ENCODE data around the gene DLL3. TPM values are rescaled to one million over a fixed set of nuclear protein-coding genes. Genes with fewer than 3 reads are reported as not detected.

The DLL3 gene
- total and polyA plus RNA-seq, 9 of the 15 experiments (the other 6 are each of a cell fraction or from before 2014, with no cell fraction given): 0.80 to 6.3 (median 1.2) TPM

GRCh38 chr19:39474139-39474620 lies 24.6 kb upstream of the DLL3 start (continued):
- TF ChIP-seq TCF3 (CRISPR knock-in tag; IDR thresholded peaks at IDR 0.05): no peak
- TF ChIP-seq, protein P1, sequence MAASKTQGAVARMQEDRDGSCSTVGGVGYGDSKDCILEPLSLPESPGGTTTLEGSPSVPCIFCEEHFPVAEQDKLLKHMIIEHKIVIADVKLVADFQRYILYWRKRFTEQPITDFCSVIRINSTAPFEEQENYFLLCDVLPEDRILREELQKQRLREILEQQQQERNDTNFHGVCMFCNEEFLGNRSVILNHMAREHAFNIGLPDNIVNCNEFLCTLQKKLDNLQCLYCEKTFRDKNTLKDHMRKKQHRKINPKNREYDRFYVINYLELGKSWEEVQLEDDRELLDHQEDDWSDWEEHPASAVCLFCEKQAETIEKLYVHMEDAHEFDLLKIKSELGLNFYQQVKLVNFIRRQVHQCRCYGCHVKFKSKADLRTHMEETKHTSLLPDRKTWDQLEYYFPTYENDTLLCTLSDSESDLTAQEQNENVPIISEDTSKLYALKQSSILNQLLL (CRISPR knock-in tag; IDR thresholded peaks at IDR 0.05; ENCODE audit: borderline replicate concordance): no peak
- TF ChIP-seq SPI1 (IDR thresholded peaks at IDR 0.05; ENCODE audit: borderline replicate concordance, low read depth, low read length): peak; percentile 65
- TF ChIP-seq GATAD2B (IDR thresholded peaks at IDR 0.05; ENCODE audit: borderline replicate concordance): no peak
- no peak for TF ChIP-seq ELF4 (CRISPR knock-in tag; IDR thresholded peaks at IDR 0.05)
- no peak for TF ChIP-seq ZNF583 (CRISPR knock-in tag; IDR thresholded peaks at IDR 0.05)
- 0 out of 2 replicates have a peak, but pooled peaks have one; percentile 52 for TF ChIP-seq THRB (CRISPR knock-in tag; conservative IDR thresholded peaks at IDR 0.05)
- TF ChIP-seq KAT2B (IDR thresholded peaks at IDR 0.05; ENCODE audit: low read depth, low read length): no peak
- no peak for TF ChIP-seq TAF7 (tag; IDR thresholded peaks at IDR 0.05)
- TF ChIP-seq POLR2G (IDR thresholded peaks at IDR 0.05; ENCODE audit: low read depth, low read length): peak; percentile 39; the same call in 1 of the 2 replicates
- TF ChIP-seq, protein P2, sequence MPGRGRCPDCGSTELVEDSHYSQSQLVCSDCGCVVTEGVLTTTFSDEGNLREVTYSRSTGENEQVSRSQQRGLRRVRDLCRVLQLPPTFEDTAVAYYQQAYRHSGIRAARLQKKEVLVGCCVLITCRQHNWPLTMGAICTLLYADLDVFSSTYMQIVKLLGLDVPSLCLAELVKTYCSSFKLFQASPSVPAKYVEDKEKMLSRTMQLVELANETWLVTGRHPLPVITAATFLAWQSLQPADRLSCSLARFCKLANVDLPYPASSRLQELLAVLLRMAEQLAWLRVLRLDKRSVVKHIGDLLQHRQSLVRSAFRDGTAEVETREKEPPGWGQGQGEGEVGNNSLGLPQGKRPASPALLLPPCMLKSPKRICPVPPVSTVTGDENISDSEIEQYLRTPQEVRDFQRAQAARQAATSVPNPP (IDR thresholded peaks at IDR 0.05; ENCODE audit: borderline replicate concordance, insufficient read depth, insufficient read length): no peak
- TF ChIP-seq ZBTB2 (IDR thresholded peaks at IDR 0.05): peak; percentile 38; the same call in 1 of the 2 replicates
- TF ChIP-seq RAD21 (CRISPR knock-in tag; conservative IDR thresholded peaks at IDR 0.05 in 1 of 2, IDR thresholded peaks at IDR 0.05 in 1 of 2): peak; percentile 34 to 58
- no peak for TF ChIP-seq CC2D1A (IDR thresholded peaks at IDR 0.05)
- TF ChIP-seq BRF1 (IDR thresholded peaks at IDR 0.05; ENCODE audit: borderline replicate concordance, extremely low read depth, insufficient read length): no peak
- peak; percentile 76 for TF ChIP-seq ZBTB7A (IDR thresholded peaks at IDR 0.05; ENCODE audit: borderline replicate concordance, control insufficient read depth, low read depth, low read length)
- TF ChIP-seq SIRT6 (IDR thresholded peaks at IDR 0.05; ENCODE audit: low read depth, low read length): no peak
- no peak for TF ChIP-seq LEF1 (IDR thresholded peaks at IDR 0.05)
- TF ChIP-seq DLX4 (CRISPR knock-in tag; IDR thresholded peaks at IDR 0.05): no peak
- TF ChIP-seq ELK1 (CRISPR knock-in tag; IDR thresholded peaks at IDR 0.05): no peak

Data from K562 (cell line).